Myometrial cell (primary cell): ENCODE data around the gene GLRA1. TPM values are rescaled to one million over a fixed set of nuclear protein-coding genes. Genes with fewer than 3 reads are reported as not detected.

ENCODE experiments used
- total RNA-seq: library from RNA; depleted of rRNA; stranded (reverse); fragments of >200 nt; gene quantifications from 2 replicates; pipeline ENCODE4 v1.2.3, GENCODE V29; 2015

The GLRA1 gene
- total RNA-seq, result not detected in 2 replicates

GRCh38 chr5:151924564-151925301, at the start of gene GLRA1:
GLRA1 (minus strand) TSS chr5:151924851; CDS start chr5:151924549, 302 bp downstream.

Other genes starting within 250 kb of the GLRA1 start
- 1,768 and 1,842 TPM in 2 replicates for gene SPARC, start 237.9 kb downstream of the GLRA1 start, total RNA-seq
- gene ATOX1, start 166.2 kb downstream of the GLRA1 start, total RNA-seq, result 138 and 141 TPM in 2 replicates
- 87.1 and 110 TPM in 2 replicates for gene G3BP1, start 152.9 kb downstream of the GLRA1 start, total RNA-seq